ENCODE measurements around the gene SNAP25.

SNAP25 gene

GRCh38 chr20:10231290-10231689 lies 12.7 kb downstream of the SNAP25 start:
- Mint-ChIP-seq H3K36me3 (no peaks in the 10 kb centered on the region), H3K4me3 (no peak overlapping the region), H3K27ac (no peak overlapping the region), H3K27me3 (no peaks in the 10 kb centered on the region), H3K9me3 (peaks cover 2% of the 10 kb centered on the region), H3K4me1 (no peaks in the 10 kb centered on the region)
- ATAC-seq (ENCODE audit: low read depth), result no peak
- no peak for DNase-seq (ENCODE audit: low spot score in 2 of 2)

DNA sequence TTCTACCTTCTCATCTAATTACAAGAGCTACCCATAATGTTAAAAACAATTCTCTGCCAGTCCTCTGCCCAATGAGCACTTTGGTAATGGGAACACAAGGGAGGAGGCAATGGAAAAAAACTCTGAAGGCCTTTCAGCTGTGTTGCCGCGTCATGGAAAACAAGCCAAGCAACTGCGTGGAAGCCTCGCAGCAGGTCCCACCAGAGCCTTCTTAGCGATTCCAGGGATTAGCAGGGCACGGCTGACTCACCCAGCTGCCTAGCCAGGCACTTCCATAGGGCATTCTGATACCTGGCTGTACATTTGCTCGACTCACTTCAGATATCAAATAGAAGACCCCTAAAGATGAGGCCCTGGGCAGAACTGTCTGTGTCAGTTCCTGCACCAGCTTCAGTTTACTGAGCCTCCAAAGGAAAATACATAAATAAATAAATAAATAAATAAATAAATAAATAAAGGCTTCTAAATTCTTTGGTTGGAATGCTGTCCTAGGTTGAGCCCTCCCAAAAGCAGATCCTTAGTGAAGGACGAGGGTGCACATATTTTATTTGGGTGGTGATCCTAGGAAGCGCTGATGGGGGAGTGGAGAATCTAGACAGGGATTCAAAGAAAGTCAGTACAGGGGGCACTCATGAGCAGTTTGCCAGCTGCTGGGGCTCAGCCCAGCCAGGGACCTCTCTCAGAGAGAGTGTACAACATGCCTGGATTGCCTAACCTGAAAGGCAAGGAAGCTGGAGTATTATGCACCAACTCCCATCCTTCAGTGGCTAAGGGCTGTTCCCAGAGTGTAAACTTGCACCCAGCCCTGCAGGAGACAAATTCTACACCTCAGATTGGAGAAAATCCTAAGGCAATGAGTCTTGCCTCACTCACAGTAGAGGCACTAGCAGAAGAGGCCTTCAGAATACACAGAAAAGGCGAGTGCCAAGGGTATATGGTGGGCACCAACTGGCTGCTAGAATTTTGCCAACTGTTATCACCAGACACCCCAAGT lies 18.2 kb downstream of the SNAP25 start:
- DNase-seq (ENCODE audit: low spot score in 2 of 2) (no peak), ATAC-seq (ENCODE audit: low read depth) (no peak)
- H3K4me3 Mint-ChIP-seq, result no peak overlapping the region
- H3K27ac Mint-ChIP-seq, result no peak overlapping the region
- H3K9me3 Mint-ChIP-seq, result no peaks in the 10 kb centered on the region
- no peaks in the 10 kb centered on the region for H3K4me1 Mint-ChIP-seq
- no peaks in the 10 kb centered on the region for H3K27me3 Mint-ChIP-seq
- no peaks in the 10 kb centered on the region for H3K36me3 Mint-ChIP-seq

GRCh38 chr20:10239954-10240353 lies 21.3 kb downstream of the SNAP25 start:
- Mint-ChIP-seq H3K4me1 (no peaks in the 10 kb centered on the region), H3K27me3 (peaks cover 2% of the 10 kb centered on the region), H3K4me3 (no peak overlapping the region), H3K36me3 (no peaks in the 10 kb centered on the region), H3K27ac (no peak overlapping the region), H3K9me3 (no peaks in the 10 kb centered on the region)
- DNase-seq (ENCODE audit: low spot score in 2 of 2) (no peak), ATAC-seq (ENCODE audit: low read depth) (no peak)

GRCh38 chr20:10240655-10241054 lies 22.0 kb downstream of the SNAP25 start:
- Mint-ChIP-seq H3K36me3 (no peaks in the 10 kb centered on the region), H3K4me1 (no peaks in the 10 kb centered on the region), H3K4me3 (no peak overlapping the region), H3K27me3 (peaks cover 2% of the 10 kb centered on the region), H3K9me3 (no peaks in the 10 kb centered on the region), H3K27ac (no peak overlapping the region)
- no peak for ATAC-seq (ENCODE audit: low read depth)
- DNase-seq (ENCODE audit: low spot score in 2 of 2), result no peak

DNA sequence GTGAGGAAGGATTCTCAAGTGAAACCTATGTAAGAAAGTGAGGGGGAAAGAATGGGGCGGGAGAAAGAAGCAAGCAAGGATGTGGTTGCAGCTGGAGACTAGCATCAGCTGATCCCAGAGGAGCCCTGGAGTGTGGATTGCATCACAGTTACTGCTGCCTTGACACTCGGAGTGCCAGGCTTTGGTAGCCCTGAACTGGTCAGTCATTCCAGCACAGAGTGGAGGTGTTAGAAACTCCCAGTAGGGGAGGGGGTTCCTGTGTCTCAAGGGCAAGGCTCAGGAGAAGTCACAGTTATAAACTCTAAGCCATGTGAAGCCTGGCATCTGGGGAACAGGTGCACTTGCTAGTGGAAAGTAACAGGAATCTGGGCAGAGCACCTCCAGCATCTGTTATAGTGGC lies 23.5 kb downstream of the SNAP25 start:
- Mint-ChIP-seq H3K4me1 (no peaks in the 10 kb centered on the region), H3K9me3 (no peaks in the 10 kb centered on the region), H3K27ac (no peak overlapping the region), H3K27me3 (peaks cover 2% of the 10 kb centered on the region), H3K36me3 (no peaks in the 10 kb centered on the region), H3K4me3 (no peak overlapping the region)
- DNase-seq (ENCODE audit: low spot score in 2 of 2) (no peak), ATAC-seq (ENCODE audit: low read depth) (no peak)

DNA sequence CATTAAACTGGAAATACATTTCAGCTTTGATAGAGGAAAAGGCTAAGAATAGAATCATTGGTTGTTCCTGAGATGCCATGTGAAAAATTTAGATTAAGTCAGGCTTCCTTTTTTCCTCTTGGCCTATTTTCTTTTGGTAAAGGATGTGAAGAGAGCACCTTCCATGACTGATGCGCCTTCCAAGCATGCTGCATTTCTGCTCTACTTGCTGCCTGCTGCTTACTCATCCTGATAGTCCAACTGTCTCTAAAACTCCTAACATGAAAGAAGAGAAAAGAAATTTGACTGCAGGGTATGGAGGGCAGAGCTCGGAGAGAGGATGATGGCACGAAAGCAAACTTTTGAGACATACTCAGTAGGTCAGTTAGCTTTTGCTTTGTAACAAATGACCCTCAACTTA lies 28.8 kb downstream of the SNAP25 start:
- no peak for DNase-seq (ENCODE audit: low spot score in 2 of 2)

GRCh38 chr20:10249048-10249770 lies 30.6 kb downstream of the SNAP25 start:
- peaks cover under 1% of the 10 kb centered on the region for H3K27me3 Mint-ChIP-seq
- H3K4me3 Mint-ChIP-seq, result no peak overlapping the region
- DNase-seq (ENCODE audit: low spot score in 2 of 2), result no peak
- H3K9me3 Mint-ChIP-seq, result no peaks in the 10 kb centered on the region
- H3K36me3 Mint-ChIP-seq, result no peaks in the 10 kb centered on the region
- ATAC-seq (ENCODE audit: low read depth), result no peak
- no peaks in the 10 kb centered on the region for H3K4me1 Mint-ChIP-seq
- no peak overlapping the region for H3K27ac Mint-ChIP-seq

More for the DNA sequence above, 28.8 kb downstream of the SNAP25 start:
- Mint-ChIP-seq H3K4me1 (no peaks in the 10 kb centered on the region), H3K36me3 (no peaks in the 10 kb centered on the region), H3K27ac (no peak overlapping the region), H3K4me3 (no peak overlapping the region), H3K27me3 (no peaks in the 10 kb centered on the region), H3K9me3 (no peaks in the 10 kb centered on the region)
- ATAC-seq (ENCODE audit: low read depth), result no peak

DNA sequence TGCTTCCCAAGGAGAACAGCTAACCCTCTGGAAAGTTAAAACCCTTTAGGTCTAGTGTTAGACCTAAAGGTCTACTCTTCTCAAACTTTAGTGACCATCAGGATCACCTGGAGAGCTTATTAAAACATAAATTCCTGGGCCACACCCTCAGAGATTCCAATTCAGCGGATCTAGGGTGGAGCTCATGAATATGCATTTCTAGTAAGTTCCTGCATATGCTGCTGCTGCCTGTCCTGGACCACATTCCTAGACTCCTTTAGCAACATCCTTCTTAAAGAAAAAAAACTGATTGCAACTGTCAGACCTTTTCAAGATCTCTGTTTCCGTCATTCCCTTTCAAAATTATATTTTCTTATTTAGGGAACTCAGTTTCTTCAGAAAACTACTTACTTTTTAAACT lies 31.2 kb downstream of the SNAP25 start:
- no peak overlapping the region for H3K27ac Mint-ChIP-seq
- H3K4me3 Mint-ChIP-seq, result no peak overlapping the region
- no peaks in the 10 kb centered on the region for H3K4me1 Mint-ChIP-seq

GRCh38 chr20:10250902-10251301 lies 32.3 kb downstream of the SNAP25 start:
- Mint-ChIP-seq H3K4me3 (no peak overlapping the region), H3K36me3 (no peaks in the 10 kb centered on the region), H3K9me3 (no peaks in the 10 kb centered on the region), H3K27me3 (peaks cover 3% of the 10 kb centered on the region), H3K27ac (no peak overlapping the region), H3K4me1 (no peaks in the 10 kb centered on the region)
- DNase-seq (ENCODE audit: low spot score in 2 of 2) (no peak), ATAC-seq (ENCODE audit: low read depth) (no peak)

More for the DNA sequence above, 31.2 kb downstream of the SNAP25 start:
- DNase-seq (ENCODE audit: low spot score in 2 of 2), result no peak
- peaks cover 3% of the 10 kb centered on the region for H3K27me3 Mint-ChIP-seq
- H3K36me3 Mint-ChIP-seq, result no peaks in the 10 kb centered on the region
- H3K9me3 Mint-ChIP-seq, result no peaks in the 10 kb centered on the region
- ATAC-seq (ENCODE audit: low read depth), result no peak

DNA sequence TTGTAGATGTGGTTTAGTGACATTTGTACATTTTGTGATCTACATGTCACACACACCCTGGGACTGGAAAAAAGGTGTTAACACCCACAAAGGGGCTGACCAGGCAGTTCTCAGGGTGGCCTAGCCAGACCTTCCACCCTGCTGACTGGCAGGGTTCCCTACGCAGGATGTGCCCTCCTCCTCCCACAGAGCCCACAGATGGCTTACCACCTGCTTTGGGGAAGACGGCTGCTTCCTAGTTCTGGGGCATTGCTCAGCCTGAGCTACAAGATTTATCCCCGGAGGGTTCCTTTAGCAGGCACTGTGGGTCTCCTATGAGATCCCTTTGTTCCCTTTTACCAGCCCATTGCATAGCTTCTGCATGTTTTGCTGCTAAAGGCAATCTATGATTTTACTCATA lies 35.1 kb downstream of the SNAP25 start:
- no peak for ATAC-seq (ENCODE audit: low read depth)
- DNase-seq (ENCODE audit: low spot score in 2 of 2), result no peak
- Mint-ChIP-seq H3K27ac (no peak overlapping the region), H3K4me3 (no peak overlapping the region), H3K27me3 (peaks cover 3% of the 10 kb centered on the region), H3K9me3 (no peaks in the 10 kb centered on the region), H3K36me3 (no peaks in the 10 kb centered on the region), H3K4me1 (no peaks in the 10 kb centered on the region)

DNA sequence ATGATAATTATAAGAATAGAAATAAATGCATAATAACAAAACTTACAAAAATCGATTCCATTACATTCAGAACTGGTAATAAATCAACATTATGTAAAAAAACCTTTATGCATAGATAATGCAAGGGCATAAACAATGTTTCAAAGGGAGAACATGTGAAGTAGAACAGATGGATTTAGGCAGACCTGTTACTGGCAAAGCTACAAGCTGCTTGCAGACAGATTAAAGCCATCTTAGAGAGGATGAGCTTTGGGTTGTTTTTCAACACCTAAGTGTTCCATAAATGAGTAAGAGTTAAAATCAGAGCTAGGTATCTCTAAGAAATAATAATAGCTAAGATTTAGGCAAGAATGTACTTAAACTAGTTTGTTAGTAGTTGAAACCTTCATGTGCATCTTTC lies 37.2 kb downstream of the SNAP25 start:
- no peaks in the 10 kb centered on the region for H3K9me3 Mint-ChIP-seq
- H3K27ac Mint-ChIP-seq, result no peak overlapping the region
- DNase-seq (ENCODE audit: low spot score in 2 of 2), result no peak
- no peaks in the 10 kb centered on the region for H3K36me3 Mint-ChIP-seq
- no peaks in the 10 kb centered on the region for H3K4me1 Mint-ChIP-seq
- no peak for ATAC-seq (ENCODE audit: low read depth)
- no peak overlapping the region for H3K4me3 Mint-ChIP-seq
- H3K27me3 Mint-ChIP-seq, result peaks cover 3% of the 10 kb centered on the region

DNA sequence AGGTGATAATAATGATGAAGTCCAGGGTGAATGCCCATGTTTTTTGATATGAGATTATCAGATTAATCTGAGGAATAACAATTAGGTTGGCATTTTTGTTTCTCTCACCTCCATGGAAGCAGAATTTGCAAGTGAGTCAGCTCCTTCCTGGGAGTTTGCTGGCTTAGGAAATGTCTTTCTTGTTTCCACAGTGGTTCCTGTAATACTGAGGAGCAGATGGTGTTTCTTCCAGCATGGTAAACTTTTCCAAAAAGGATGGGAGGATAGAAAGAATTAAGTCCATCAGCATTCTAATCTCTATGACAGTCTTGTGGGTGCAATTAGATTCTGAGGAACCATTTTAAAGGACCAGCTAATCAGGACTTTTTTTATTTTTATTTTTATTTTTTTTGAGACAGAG lies 40.5 kb downstream of the SNAP25 start:
- H3K36me3 Mint-ChIP-seq, result no peaks in the 10 kb centered on the region
- no peak overlapping the region for H3K4me3 Mint-ChIP-seq
- H3K4me1 Mint-ChIP-seq, result no peaks in the 10 kb centered on the region
- DNase-seq (ENCODE audit: low spot score in 2 of 2) (no peak), ATAC-seq (ENCODE audit: low read depth) (no peak)
- H3K27ac Mint-ChIP-seq, result no peak overlapping the region
- H3K9me3 Mint-ChIP-seq, result no peaks in the 10 kb centered on the region
- peaks cover 3% of the 10 kb centered on the region for H3K27me3 Mint-ChIP-seq

DNA sequence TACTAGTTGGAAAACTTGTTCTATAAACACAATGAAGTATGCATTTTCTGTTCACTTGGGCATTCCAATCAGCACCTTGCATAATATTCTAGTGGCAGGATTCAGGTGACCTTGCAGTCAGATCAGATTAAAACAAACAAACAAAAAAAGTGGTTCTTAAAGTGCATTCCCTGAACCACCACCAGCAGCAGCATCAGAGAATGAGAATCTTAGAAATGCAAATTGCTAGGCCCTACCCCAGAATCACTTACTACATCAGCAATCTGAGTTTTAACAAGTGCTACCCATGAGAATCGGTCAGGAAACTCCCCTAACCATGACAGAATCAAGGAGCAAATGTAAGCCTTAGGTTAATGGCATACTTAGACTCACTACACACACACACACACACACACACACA lies 41.7 kb downstream of the SNAP25 start:
- ATAC-seq (ENCODE audit: low read depth), result no peak

DNA sequence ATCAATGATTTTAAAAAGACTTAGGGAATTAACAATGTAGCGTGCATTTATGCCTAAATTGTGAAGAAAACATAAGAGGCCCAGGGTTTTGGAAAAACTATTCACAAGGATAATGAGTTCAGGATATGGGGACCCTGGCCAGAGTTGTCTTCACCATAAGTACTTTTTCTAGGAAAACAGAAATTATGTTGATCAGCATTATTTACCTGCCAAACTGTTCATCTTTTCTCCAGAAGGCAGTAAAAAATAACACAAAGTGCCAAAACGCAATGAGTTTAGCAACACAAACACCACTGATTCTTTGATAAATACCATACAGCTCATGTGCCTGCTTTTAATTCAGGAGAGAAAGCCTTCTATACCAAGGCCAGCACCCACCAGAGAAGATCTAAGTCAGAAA lies 43.1 kb downstream of the SNAP25 start:
- Mint-ChIP-seq H3K4me3 (no peak overlapping the region), H3K27ac (no peak overlapping the region), H3K36me3 (no peaks in the 10 kb centered on the region), H3K27me3 (no peaks in the 10 kb centered on the region), H3K4me1 (no peaks in the 10 kb centered on the region), H3K9me3 (no peaks in the 10 kb centered on the region)
- ATAC-seq (ENCODE audit: low read depth) (no peak), DNase-seq (ENCODE audit: low spot score in 2 of 2) (no peak)

More for the DNA sequence above, 41.7 kb downstream of the SNAP25 start:
- H3K4me1 Mint-ChIP-seq, result no peaks in the 10 kb centered on the region
- H3K27me3 Mint-ChIP-seq, result no peaks in the 10 kb centered on the region
- no peak overlapping the region for H3K27ac Mint-ChIP-seq
- no peaks in the 10 kb centered on the region for H3K9me3 Mint-ChIP-seq
- DNase-seq (ENCODE audit: low spot score in 2 of 2), result no peak
- no peaks in the 10 kb centered on the region for H3K36me3 Mint-ChIP-seq
- no peak overlapping the region for H3K4me3 Mint-ChIP-seq

All from memory B cell (primary cell).